NCI-H345 (cell line): ENCODE results near the gene ZFAND3.

ENCODE experiments used
- DNase-seq: peaks from one replicate; lab custom pipeline; 2025; lab: John Stamatoyannopoulos, UW

ZFAND3 gene

DNA sequence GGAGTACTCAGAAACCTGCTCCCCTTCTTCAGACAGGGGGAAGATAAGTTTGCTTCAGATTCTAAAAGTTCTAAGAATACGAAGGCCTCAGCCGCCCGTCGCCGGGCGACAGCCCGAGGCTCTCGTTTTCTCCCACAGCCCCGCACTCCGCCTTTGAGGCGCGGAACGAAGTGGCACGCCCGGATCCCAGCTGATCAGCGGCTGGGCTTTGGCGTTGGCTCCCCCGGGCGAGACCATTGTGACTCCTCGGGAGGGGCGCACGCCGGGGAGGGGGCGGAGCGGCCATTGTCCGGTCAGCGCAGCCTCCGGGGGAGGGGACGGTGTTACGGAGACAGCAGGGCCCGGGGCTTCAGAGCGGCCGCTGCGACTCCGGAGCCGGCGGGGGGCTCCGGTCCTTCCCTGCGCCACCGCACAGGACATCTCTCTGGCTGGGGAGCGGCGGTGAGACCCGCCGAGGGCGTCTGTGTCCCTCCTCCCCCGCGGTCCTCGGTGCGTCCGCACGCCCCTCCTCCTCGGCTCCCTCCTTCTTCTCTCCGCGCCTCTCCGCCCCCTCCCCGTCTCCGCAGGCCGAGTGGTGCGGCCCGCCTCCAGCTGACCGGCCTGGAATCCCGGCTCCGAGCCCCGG lies at the start of gene ZFAND3:
Gene ZFAND3 (plus strand): TSS at position 551 of the 625 bp plus-strand sequence. CDS start 219 bp downstream, outside the sequence.
- peak; percentile 96 for DNase-seq

GRCh38 chr6:37774028-37774680 lies 45.4 kb upstream of the ZFAND3 start:
- no peak for DNase-seq

- no peak for DNase-seq
These were observed 43.0 kb upstream of the ZFAND3 start for GRCh38 chr6:37776566-37776965.

DNA sequence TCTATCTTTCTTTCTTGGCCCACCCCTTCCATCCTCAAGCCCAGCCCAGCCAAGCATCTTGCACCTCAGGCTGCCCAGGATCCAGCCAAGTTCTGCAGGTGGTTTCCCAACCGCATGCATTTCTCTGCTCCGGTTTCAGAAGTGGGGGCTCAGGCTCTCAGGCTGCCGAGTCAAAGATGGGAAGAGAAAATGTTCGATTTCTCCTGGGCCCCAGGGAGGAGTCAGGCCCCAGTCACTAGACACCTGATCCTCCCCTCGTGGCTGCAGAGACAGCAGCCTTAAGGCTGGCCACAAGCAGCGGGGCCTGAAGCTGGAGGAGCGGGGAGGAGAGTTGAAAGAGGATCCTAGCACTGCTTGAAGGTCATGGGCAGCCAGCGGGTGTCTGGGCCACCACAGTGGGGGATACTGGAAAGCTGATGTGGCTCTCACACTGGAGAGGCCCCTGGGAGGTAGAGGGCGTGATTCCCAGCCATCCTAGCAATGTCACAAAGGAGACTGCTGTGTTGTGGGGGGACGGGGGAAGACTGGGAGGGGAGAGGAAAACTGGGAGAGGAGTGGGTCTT lies 42.2 kb upstream of the ZFAND3 start:
- DNase-seq: no peak

DNA sequence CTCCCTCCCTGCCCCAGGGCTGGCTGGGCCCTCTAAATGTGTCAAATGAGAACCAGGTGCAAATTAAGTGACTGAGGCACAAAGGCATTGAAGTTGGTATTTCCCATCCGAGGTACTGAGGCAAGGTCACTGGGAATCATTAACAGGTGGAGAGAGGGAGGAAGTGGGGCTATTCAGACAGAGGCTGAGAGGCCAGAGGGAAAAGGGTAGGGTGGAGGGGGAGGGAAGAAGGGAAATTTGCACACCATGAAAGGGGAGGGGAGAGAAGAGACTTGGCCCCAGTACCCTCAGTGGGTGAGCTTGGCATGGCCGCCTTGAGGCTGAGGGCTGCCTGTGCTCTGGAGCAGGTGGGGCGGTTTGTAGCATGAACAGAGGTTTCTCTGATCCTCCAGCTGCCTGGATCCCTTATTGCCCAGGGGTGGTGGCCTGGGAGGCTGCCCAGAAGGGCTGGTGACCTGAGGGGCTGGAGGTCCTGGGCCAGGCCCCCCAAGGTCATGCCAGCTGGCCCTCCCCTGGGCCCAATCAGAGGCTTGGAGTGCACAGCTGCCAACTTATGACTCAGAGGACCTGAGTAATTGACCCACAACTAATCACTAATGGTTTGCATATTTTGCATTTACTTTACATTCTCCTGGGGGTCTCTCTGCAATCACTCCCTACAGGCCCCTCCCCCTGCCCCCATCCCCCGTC lies 40.3 kb upstream of the ZFAND3 start:
- DNase-seq: no peak

- no peak for DNase-seq
These were observed 39.5 kb upstream of the ZFAND3 start for GRCh38 chr6:37779902-37780628.

- DNase-seq: no peak
These were observed 37.7 kb upstream of the ZFAND3 start for GRCh38 chr6:37781788-37782187.

GRCh38 chr6:37783025-37783855 lies 36.3 kb upstream of the ZFAND3 start:
- DNase-seq: peak; percentile 37

GRCh38 chr6:37783856-37784584 lies 35.5 kb upstream of the ZFAND3 start:
- peak; percentile 38 for DNase-seq

- DNase-seq: peak; percentile 23
These were observed 35.0 kb upstream of the ZFAND3 start for GRCh38 chr6:37784585-37784967.

DNA sequence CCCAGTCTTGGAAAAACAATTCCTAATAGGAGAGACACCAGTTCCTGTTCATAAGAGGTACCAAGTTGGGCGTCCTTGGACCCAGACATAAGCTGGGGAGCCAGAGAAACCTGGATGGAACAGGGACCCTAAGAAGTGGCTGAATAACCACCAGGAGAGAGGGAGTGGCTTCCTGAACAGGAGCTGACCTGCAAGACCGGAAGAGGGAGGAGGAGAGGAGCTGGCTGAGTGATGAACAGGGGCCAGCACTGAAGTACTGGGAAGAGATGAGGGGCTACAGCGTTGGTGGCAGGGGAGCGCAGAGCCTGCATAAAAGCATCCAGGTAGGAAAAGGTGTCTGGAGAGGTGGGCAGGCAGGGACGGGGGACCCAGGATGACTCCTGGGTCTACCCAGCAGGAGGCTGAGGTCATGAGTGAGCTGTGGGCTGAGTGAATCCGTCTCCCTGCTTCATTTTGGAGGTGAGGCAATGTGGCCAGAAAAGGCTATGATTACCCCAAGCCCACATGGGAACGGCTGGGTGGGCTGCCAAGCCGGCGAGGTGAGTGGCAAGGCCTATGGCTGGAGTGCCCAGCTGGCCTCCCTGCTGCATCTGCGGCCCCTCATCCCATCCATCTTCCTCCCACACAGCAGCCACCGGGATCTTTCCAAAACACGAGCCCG lies 34.4 kb upstream of the ZFAND3 start:
- DNase-seq: no peak

GRCh38 chr6:37785663-37786270 lies 33.8 kb upstream of the ZFAND3 start:
- no peak for DNase-seq

GRCh38 chr6:37787216-37787615 lies 32.3 kb upstream of the ZFAND3 start:
- DNase-seq: no peak

DNA sequence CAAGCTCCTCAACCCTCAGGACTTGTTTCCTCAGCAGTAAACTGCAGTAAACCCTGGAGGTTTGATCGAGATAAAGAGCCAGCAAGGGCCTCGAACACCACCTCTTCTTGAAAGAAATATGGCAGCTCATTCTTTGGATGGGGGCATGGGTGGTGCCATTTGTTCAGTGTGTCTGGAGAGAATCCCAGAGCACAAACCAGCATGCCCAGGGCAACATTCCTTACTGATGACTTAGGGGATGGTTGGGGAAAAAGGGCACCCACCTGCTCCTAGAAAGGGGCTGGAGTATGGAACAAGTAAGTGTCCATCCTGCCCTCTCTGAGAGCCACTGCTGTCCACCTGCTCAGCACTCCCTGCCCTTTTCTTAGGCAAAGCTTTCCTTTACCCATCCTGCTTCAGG lies 31.3 kb upstream of the ZFAND3 start:
- DNase-seq: no peak

DNA sequence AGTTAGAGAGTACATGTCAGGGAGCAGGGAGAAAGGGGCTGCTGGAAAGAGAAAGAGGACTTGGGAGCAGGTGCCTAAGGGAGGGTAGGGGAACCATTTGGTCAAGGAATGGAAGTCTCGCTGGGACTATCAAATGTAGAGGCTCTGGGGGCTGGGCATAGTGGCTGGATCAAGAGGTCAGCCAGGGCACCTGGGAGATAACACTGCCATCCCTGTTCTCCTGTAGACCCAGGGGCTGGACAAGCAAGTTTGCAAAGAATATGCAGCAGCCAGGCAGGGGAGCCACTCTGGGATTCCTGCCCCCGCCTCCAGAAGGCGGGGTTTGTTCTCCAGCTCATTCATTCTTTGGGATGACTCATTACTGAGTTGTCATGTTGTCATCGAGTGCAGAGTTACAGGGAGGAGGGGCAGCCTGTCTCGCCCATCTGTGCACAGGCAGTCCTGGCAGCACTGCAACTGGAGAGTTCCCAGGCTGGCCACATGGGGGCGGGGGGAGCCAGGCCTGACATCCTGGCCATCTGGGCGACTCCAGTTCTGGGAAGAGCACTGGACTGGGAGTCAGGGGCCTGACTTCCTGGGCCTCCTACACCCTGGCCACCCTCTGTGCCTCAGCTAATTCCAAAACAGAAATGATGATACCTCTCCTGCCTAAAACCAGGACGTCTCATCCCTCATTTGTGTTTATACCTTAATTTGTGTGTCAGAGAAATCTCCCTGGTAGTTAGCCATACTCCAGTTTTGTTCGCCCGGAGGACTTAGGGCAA lies 28.2 kb upstream of the ZFAND3 start:
- peak; percentile 90 for DNase-seq

- no peak for DNase-seq
These were observed 27.0 kb upstream of the ZFAND3 start for GRCh38 chr6:37792457-37793033.

GRCh38 chr6:37793067-37793466 lies 26.5 kb upstream of the ZFAND3 start:
- no peak for DNase-seq

- DNase-seq: no peak
These were observed 24.7 kb upstream of the ZFAND3 start for GRCh38 chr6:37794825-37795224.
